ENCODE results near the gene GOLIM4. TPM values are rescaled to one million over a fixed set of nuclear protein-coding genes. Genes with fewer than 3 reads are reported as not detected.

GOLIM4 gene
- total RNA-seq, 1 experiment from 2014 or later = 24.6 TPM

- Histone ChIP-seq H3K27me3 (ENCODE audit: insufficient read depth, low read length) (no peaks in the 10 kb centered on the region), H2BK15ac (ENCODE audit: low read depth, low read length) (no peak overlapping the region)
- WGBS (ENCODE audit: extremely low coverage, insufficient read length, low lambda C conversion rate) = no CpG with 5 or more reads among the region's 4 CpGs
Measured at GRCh38 chr3:168036619-168037018, 59.1 kb downstream of the GOLIM4 start.

More at GRCh38 chr3:168036619-168037018, 59.1 kb downstream of the GOLIM4 start:
- Histone ChIP-seq H3K79me2 (ENCODE audit: insufficient read depth, low read length) (no peaks in the 10 kb centered on the region), H3K23ac (ENCODE audit: insufficient read length, low read depth, low read length) (no peak overlapping the region), H4K5ac (ENCODE audit: insufficient read length, low read depth, low read length) (no peak overlapping the region), H2AFZ (ENCODE audit: low read length) (no peak overlapping the region), H3T11ph (ENCODE audit: low read length) (no peak overlapping the region), H3K14ac (ENCODE audit: insufficient read depth, low read length) (no peak overlapping the region), H4K91ac (ENCODE audit: insufficient read length, low read depth, low read length) (no peak overlapping the region), H3K4me1 (ENCODE audit: insufficient read depth, low read length) (no peaks in the 10 kb centered on the region), H3K9ac (ENCODE audit: extremely low read depth, insufficient read length, low read length) (no peak overlapping the region), H2BK5ac (ENCODE audit: insufficient read length, low read length) (no peak overlapping the region), H4K8ac (replicated peaks; ENCODE audit: insufficient read length, low read depth, low read length) (no peak overlapping the region), H3K27ac (ENCODE audit: insufficient read length, low read depth, low read length) (no peak overlapping the region), H2BK20ac (ENCODE audit: low read depth, low read length, poor library complexity, severe bottlenecking) (no peak overlapping the region), H2AK5ac (ENCODE audit: insufficient read length, low read length) (no peak overlapping the region), H3K4me2 (ENCODE audit: insufficient read depth, insufficient read length, low read length) (no peak overlapping the region), H3K18ac (ENCODE audit: insufficient read length, low read depth, low read length) (no peak overlapping the region), H3K9me3 (ENCODE audit: control insufficient read depth, low read depth, low read length) (no peaks in the 10 kb centered on the region), H3K79me1 (ENCODE audit: insufficient read depth, low read depth, low read length, poor library complexity, severe bottlenecking) (no peaks in the 10 kb centered on the region), H3K4ac (ENCODE audit: low read depth, low read length) (no peak overlapping the region), H2BK120ac (ENCODE audit: low read depth, low read length, poor library complexity, severe bottlenecking) (no peak overlapping the region), H2BK12ac (ENCODE audit: insufficient read length, low read depth, low read length) (no peak overlapping the region), H3K23me2 (ENCODE audit: insufficient read length, low read depth, low read length, poor library complexity, severe bottlenecking) (no peaks in the 10 kb centered on the region), H3K56ac (ENCODE audit: insufficient read length, low read depth, low read length) (no peak overlapping the region), H4K20me1 (ENCODE audit: control insufficient read depth, insufficient read depth, insufficient read length) (no peaks in the 10 kb centered on the region)
- Mint-ChIP-seq H3K4me3 (no peak overlapping the region), H3K27ac (no peak overlapping the region), H3K4me1 (peaks cover 7% of the 10 kb centered on the region in 2 experiments), H3K27me3 (ENCODE audit: low read depth) (no peaks in the 10 kb centered on the region), H3K36me3 (ENCODE audit: insufficient read depth in 1 of 3, low read depth in 3 of 3) (peaks cover 22 to 48% (median 39%) of the 10 kb centered on the region in 3 experiments), H3K9me3 (no peaks in the 10 kb centered on the region)
- TF ChIP-seq CTCF (conservative IDR thresholded peaks at IDR 0.05) = no peak
- DNase-seq = no peak
